Measurements from ENCODE around the gene ZC3HAV1.
"Not testable (repeated sequence)": the region's sequence is repeated elsewhere in the genome, so short reads cannot be mapped to it uniquely, and the experiment has no call there.

Gene ZC3HAV1

DNA sequence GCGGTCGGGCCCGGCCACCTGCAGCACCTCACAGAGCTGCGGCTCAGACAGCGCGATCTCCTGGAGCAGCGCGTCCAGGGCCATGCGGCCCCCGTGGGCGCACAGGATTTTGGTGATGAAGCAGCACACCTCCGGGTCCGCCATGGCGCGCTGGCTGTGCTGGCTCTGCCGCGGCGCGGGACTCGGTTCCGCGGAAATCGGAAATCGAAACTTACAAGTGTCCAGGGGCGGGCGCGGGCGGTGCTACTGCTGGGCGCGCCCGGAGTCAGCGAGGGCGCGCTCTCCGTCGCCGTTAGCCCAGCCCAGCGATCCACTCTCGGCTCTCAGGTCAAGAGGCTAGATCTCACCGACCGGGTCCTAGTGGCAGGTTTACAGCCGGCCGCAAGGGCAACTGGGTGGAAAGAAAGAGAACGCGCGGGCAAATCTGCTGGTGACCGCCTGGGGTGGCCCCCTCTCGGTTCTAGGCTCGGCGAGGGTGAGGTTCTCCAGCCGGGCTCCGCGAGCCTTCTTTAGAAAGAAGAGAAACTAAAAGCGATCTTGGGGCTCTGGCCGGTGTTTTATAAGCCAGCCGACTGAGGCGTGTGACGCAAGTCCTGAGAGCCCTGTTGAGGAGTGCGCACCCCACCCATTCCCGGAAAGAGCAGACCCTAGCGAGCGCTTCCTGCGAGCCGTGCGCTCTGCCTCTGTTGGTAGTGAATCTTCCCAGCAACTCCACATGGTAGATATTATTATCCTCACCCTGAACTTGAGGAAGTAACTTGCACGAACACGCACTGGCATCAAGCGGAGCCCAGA, at the start of gene ZC3HAV1:
Gene ZC3HAV1, minus strand, starts transcription at position 533 of the 795 bp plus-strand sequence. Its CDS starts 389 bp downstream, at position 144.
- peak; percentile 92 for DNase-seq

DNA sequence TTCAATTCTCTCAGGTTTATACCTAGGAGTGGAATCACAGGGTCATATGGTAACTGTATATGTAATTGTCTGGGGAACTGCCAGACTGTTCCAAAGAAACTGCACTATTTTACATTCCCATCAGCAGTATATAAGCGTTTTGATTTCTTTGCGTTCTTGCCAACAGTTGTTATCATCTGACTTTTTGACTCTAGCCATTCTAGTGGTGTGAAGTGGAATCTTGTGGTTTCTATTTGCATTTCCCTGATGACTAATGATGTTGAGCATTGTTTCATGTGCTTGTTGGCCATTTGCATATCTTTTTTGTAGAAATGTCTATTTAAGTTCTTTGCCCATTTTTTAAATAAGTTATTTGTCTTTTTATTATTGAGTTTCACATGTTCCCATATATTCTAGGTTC, 44.3 kb upstream of the ZC3HAV1 start:
- DNase-seq, result no peak

DNA sequence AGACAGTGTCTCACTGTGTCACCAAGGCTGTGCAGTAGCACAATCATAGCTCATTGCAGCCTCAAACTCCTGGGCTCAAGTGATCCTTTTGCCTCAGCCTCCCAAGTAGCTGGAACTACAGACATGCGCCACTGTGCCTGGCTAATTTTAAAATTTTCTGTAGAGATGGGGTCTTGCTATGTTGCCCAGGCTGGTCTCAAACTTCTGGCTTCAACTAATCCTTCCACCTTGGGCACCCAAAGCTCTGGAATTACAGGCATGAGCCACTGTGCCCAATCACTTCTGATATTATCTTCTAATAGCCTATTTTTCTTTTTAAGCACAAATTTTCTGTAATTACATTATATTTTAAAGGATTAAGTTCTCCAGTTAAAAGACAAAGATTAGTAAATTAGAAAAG, 42.6 kb upstream of the ZC3HAV1 start:
- no peak for DNase-seq

DNA sequence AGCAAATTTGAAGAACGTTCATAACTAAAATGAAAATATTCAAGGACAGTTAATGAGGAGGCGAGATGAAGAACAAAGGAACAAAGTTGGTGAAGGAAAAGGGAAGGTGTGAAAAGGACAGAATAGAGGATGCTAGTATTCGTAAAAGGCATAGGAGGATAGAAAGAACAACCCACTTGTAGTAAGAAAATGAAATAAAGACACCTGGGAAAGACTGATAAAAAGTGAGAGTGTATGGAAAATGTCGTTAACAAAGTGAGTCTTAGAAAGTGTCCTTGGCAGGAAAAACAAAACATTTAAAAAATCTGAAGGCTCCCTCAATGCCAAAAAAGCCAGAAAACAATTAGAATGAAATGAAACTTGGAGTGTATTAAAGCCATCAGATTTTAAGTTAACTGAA, 29.6 kb upstream of the ZC3HAV1 start:
- DNase-seq, result no peak

DNA sequence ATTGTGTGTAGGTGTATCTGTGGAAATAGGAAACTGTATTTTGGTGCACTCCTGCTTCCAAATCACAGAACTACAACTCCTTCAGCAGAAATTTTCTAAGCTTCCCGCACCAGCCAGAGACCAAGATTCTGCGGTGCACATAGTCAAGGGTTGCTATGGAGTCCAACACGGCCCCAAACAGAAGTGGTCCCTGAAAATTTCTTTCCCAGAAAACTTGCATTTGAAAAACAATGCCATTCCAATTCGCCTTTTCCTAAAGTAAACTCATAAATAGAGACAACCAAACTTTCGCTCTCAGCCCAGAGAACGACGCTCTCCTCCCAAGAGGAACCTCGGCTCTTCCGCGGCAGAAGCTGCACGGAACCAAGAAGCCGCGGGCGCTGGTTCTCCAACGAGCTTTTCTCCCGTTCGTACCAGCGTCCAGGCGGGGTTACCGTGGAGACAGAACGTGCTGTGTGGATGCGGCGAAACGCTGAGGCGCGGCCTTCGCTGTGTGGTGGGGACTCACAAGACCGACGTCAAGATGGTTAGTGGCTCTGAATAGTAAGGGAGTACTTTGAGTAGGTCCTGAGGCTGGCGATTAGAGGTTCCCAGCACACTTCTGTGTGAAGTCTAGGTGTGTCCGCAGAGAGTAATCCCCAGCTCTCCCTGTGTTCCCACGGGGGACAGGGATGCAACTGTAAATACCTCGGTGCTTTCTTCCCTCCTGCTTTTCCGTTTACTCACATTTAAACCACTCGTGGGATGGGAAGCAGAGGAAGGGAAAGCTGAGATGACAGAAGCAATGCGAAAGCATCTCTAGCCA, 24.0 kb upstream of the ZC3HAV1 start:
- DNase-seq, result peak; percentile 96

DNA sequence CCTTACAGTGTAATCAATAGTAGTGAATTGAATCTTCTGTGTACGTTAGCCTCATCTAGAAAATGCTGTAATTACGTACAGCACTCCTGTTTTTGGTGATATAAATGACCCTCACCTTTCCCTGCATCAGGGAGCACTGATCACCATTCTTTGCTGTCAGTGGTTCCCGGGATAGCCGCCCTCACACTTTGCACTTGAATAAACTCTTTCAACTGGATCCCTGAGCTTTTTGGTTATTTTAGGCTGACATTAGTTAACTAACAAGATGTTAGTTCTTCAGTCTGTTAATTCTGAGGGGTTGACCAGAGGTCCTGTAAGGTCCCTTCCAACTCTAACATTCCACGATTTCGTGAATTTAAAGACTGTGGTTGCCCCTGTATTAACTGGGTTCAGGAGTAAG, 23.4 kb upstream of the ZC3HAV1 start:
- no peak for DNase-seq

DNA sequence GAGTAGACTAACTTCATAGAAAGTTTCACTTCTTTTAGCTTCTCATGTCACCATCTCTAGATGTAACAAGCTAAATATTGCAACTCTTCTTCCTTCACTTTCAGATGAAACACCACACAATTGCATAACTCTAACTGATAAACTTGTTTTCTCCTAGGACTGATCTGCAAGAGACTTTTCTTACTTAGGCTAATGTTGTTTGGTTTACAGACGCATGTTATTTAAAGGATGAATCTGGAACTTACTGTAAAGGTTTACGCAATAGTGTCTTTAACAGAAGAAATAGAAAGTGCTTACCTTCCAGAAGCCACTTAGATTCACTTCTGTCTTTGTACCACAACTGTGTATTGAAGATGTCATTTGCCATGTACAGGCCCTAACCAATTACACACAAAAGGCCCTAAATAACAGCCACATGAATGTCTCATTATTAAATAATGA, 22.1 kb upstream of the ZC3HAV1 start:
- no peak for DNase-seq

DNA sequence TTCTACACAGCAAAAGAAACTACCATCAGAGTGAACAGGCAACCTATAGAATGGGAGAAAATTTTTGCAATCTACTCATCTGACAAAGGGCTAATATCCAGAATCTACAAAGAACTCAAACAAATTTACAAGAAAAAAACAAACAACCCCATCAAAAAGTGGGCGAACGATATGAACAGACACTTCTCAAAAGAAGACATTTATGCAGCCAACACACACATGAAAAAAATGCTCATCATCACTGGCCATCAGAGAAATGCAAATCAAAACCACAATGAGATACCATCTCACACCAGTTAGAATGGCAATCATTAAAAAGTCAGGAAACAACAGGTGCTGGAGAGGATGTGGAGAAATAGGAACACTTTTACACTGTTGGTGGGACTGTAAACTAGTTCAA, 20.3 kb upstream of the ZC3HAV1 start:
- not testable (repeated sequence) for DNase-seq

DNA sequence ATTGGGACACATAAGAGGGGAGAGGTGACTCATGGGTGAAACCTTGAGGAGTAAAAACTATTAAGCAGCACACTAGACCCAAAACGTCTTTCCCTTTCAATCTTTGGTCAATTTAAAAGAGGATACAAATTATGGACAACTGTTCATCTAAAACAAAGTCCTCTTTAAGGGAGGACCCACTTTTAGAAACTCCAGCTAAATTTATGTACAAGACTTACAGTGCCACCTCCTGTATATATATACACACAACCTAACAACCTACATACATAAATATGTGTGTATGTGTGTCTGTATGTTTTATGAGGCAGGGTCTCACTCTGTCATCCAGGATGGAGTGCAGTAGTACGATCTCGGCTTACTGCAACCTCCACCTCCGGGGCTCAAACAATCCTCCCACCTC, 18.1 kb upstream of the ZC3HAV1 start:
- no peak for DNase-seq

DNA sequence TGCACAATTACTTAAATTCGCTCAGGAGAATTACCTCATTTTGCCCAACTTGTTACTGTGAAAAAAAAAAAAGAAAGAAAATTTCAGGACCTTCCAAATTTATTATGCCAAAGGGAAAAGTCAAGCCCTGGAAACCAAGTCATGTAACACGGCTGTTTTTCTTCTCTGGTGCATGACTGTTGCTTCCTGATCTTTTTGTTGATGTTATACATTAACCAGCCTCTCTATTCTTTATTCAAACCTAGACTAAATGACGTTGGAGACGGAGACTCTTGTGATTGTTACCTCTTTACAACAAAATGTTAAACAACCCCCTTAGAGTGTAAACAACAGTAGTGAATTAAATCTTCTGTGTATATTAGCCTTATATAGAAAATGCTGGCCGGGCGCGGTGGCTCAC, 16.1 kb upstream of the ZC3HAV1 start:
- no peak for DNase-seq

DNA sequence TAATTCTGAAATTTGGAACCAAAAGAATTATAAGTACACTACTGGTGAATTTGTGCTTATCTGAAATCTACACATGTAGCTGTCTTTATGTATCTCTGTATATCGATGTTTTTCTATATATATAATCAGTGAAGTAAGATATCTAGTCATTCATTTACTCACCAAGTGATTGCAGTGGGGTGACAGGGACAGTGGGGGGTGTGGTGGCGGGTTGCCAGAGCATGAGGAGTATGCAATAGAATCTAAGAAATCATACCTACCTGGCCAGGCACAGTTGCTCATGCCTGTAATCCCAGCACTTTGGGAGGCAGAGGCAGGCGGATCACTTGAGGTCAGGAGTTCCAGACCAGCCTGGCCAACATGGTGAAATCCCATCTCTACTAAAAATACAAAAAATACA, 15.5 kb upstream of the ZC3HAV1 start:
- DNase-seq, result not testable (repeated sequence)

DNA sequence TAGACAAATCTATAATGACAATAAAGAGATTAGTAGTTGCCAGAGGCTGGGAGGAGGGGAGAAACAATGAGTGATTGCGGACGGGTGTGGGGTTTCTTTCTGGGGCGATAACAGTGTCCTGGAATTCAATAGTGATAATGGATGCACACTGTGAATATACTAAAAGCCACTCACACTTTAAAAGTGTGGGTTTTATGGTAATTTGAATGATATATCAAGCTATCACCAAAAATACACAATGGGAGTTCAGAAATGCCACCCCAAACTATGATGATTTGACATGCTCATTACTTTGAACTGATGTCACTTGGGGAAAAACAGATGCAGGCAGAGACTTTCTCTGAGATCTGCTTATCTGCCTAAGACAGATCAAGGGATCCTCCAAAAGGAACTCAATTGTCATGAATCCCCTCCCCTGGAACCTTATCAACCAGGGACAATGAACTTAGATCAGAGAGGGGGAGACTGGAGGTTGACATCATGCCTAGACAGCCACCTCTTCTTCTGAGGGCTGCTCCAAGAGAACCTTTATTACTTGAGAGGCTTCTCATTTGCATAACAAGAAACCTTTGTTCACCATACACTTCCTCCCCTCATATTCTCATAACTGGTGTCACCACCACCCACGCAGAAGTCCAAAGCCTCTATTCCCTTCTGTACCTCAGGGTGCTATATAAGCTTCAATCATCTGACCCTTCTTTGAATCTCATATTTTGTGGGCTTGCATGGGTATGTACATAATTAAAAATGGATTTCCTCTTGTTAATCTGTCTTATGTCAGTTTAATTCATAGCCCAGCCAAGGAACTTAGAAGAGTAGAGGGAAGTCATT, 14.8 kb upstream of the ZC3HAV1 start:
- DNase-seq, result no peak

DNA sequence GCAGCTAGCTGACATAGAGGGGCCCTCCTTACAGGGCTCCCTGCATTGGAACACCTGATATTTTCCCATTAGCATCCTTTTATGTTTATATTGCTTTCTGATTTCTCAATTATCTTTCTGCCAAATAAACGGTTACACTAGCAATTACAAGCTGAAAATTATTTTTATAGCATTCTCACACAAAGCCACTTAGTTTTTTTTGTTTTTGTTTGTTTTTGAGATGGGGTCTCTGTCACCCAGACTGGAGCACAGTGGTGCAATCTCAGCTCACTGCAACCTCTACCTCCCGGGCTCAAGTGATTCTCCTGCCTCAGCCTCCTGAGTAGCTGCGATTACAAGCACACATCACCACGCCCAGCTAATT, 9.9 kb upstream of the ZC3HAV1 start:
- no peak for DNase-seq

DNA sequence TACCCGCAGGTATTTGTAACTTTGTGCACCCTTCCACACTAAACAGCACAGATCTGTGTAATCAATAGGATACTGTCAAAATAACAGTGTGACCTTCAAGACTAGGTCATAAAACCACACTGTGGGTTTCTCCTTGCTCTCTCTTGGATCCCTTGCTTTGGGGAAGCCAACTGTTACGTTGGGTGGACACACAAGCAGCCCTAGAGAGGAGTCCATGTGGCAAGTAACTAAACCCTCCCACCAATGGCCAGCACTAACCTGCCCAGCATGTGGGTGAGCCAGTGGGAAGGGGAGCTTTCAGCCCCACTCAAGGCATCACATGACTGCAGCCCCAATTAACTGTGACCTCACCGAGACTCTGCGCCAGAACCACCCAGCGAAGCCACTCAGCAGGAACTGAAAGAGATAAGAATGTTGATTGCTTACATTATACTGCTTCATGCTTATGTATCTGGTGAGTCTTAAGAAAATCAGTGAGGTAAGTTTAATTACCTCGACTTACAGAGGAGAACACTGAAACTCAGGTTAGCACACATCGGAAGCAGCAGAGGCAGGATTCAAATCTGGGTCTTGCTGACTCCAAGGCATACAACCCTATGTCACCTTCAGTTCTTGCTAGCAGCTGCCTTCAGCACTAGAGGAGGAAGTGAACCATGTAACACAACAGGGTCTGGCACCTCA, 9.4 kb upstream of the ZC3HAV1 start:
- DNase-seq, result no peak

DNA sequence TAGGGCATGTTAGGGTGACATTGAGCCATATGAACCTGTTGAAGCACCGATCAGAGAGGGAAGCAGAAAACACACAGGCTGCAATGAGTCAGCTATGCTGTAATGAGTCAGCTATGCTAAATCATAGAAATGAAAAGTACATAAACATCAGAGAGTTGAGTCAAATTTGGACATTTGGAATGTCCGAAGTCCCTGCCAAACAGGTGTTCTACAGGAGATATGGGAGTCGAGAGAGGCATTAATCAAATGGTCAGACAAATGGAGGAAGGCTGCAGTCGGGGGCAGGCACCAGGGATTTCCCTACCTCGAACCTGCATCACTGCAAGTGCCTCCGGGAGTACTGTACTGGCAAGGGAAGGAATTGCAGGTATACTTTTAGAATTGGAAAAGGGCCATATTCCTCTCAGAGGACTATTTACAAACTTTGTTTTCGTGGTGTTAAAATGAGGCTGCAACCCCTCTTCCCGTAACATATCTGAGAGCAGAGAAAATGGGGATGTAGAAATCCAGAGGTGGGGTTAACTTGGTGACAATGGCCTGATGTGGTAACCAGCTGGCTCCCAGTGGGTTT, 8.8 kb upstream of the ZC3HAV1 start:
- peak; percentile 69 for DNase-seq

DNA sequence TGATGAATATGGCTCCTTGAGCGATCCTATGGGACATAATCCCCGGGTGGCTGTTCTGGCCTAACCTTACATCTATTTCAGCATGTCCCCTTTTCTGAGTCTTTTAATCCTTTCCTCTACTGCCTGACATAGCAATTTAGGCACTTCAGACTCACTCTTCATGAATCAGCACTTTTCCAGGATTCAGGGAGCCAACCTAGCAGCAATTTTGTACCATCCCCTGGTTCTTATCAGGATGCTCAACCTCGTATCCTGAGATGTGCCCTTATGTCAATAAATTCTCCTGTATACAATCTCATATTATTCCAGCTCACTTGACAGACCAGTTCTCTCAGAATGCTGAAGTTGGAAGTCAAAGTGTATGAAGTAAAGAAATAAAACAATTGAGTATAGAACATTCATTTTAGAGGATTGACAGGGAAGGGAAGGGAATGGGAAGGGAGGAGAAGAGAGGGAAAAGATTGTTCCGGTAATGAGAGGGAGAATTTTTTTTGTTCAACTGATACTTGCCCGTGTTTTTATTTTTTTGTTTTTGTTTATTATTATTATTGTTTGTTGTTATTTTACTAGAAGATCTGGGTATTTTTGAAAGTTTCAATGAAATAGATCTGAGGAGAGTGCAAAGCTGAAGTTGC, 8.2 kb upstream of the ZC3HAV1 start:
- no peak for DNase-seq

DNA sequence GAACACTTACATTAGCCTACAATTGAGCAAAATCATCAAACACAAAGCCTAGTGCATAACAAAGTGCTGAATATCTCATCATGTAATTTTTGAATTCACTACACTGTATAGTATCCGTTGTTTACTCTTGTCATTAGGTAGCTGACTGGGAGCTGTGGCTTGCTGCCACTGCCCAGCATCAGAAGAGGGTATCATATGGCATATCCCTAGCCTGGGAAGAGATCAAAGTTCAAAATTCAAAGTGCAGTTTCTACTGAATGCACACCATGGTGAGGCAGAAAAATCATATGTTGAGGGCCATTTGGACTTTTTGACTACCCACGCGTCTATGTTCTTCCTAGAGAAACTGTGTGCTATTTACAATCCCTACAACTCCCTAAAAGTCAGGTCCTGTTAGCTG, 7.5 kb upstream of the ZC3HAV1 start:
- no peak for DNase-seq

DNA sequence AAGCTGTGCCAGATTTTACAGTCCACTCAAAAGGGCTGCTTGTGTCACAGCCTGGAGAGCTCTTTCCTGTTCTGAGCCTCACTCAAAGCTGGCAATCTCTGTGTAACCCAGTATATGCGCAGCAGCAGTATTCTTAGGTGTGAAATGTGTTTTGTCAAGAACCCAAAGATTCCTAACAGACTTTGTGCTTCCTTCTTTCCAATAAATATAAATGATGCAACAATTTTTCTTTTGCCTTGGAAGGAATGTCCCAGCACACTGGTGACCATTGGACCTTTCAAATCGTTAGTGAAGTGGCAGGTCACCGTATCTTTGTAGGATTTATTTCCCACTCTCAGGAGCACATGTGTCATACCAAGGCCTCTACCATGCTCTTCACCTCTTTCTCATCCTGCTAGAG, 5.6 kb upstream of the ZC3HAV1 start:
- DNase-seq, result no peak

DNA sequence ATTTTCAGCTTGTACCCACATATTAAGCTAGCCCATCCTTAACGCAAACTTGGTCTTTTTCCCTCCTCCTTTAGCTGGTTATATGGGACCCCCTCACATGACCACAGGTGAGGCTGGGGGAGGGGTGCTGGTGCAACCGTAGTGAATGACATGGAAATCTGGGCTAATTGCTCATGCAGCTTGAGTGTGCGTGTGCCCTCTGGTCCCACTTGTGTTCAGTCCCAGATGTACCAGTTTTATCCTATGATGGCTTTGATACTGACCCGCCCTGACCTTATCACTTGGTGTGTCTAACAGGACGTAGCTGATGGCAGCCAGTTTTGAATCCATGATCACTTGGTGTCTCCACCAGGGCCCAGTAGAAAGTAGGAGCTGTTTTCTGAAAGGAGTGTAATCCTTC, 5.1 kb upstream of the ZC3HAV1 start:
- DNase-seq, result no peak

DNA sequence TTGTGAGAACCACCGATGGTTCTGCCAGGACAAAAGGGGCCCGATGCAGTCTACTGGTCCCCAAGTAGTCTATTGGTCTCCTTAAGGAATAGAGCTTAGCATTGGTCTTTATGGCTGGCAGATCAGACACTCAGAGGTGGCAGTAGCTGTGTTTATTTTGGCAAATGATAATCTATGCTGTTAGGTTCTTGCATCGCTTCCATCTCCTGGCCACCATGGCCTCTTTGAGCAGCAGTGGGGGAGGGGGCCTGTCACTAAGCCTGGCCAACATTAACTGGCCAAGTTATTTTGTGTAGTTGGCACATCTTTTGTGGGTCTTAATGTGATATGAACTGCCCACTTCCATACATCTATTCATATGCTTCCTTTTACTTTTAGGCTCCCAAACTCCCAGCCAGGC, 4.5 kb upstream of the ZC3HAV1 start:
- no peak for DNase-seq

DNA sequence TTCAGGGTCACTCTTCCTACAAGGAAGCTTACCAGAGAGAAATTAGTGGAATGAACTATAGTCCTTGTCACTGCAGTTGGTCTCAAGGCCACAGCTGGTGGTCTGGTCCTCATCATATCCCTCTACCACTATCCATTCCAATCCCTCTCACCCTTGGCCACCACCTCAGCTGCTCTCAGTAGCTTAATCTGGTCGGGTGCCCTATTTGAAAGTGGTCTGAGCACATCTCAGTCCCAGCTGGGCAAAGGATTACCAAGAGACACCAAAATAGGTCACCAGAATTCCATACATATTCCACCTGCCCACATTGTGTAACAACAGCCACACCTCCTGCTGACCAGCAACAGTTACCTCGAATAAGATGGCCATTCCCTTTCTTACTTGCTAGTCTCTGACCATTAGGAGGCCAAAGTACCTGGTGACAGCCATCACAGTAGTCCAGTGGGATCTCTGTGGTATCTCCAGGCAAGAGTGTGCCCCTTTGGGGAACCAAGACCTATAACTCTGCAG, 3.3 kb upstream of the ZC3HAV1 start:
- no peak for DNase-seq

DNA sequence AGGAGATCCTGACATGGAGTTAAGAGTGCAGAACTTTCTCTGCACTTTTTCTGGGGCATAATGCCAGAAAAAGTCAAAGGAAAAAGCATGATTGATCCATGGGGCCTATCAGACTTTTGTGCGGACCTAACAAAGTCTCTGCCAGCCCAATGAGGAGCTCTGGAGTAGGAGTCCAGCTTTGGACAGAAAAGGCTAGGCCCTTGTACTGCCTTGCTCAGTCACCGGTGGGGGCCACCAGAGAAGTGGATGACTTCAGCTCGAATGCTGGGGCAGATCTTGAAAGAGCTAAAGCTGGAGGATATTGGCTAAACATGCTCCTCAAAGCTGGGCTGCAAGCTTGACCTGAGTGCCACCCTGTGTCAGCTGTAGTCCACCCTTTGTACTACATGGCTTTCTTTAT, 2.8 kb upstream of the ZC3HAV1 start:
- no peak for DNase-seq
